ENCODE measurements around the gene PIGS.

The PIGS gene

GRCh38 chr17:28574526-28574925, 3.2 kb upstream of the PIGS start:
- no peak overlapping the region for H3K27ac ChIP-seq (ENCODE audit: low read depth, low read length)
- H2AK5ac ChIP-seq (ENCODE audit: low read length), result no peak overlapping the region
- H4K8ac ChIP-seq (ENCODE audit: low read depth, low read length), result no peak overlapping the region
- H2BK120ac ChIP-seq (ENCODE audit: low read depth, low read length), result no peak overlapping the region
- H3K4me2 ChIP-seq (ENCODE audit: low read length), result no peak overlapping the region
- no peak overlapping the region for H3K56ac ChIP-seq (ENCODE audit: low read length)
- no peak overlapping the region for H2BK15ac ChIP-seq (replicated peaks; ENCODE audit: low read depth)
- DNase-seq, result no peak
- H3K4me1 ChIP-seq (ENCODE audit: control insufficient read depth, low read depth, low read length), result peaks cover 8% of the 10 kb centered on the region
- no peaks in the 10 kb centered on the region for H3K27me3 ChIP-seq (ENCODE audit: insufficient read depth, low read length, poor library complexity)
- no peak overlapping the region for H4K5ac ChIP-seq (ENCODE audit: low read length)
- H3K18ac ChIP-seq (ENCODE audit: low read length), result no peak overlapping the region
- no CpG with 5 or more reads among the region's 7 CpGs for WGBS (ENCODE audit: extremely low coverage, insufficient coverage, low lambda C conversion rate)
- no peak overlapping the region for H3K4ac ChIP-seq (ENCODE audit: low read depth, low read length)
- H3K79me2 ChIP-seq (ENCODE audit: control insufficient read depth, insufficient read depth, low read length), result peaks cover under 1% of the 10 kb centered on the region
- no peak overlapping the region for H3K4me3 ChIP-seq (ENCODE audit: low read length)
- H3K23ac ChIP-seq (ENCODE audit: low read length), result no peak overlapping the region
- H2BK5ac ChIP-seq (ENCODE audit: low read length), result no peak overlapping the region
- peaks cover under 1% of the 10 kb centered on the region for H3K79me1 ChIP-seq (ENCODE audit: low read length)
- H3K9ac ChIP-seq (ENCODE audit: low read length), result no peak overlapping the region
- peaks cover 13% of the 10 kb centered on the region for H3K36me3 ChIP-seq (ENCODE audit: control insufficient read depth, insufficient read depth, low read length)

GRCh38 chr17:28573966-28574480, 2.7 kb upstream of the PIGS start:
- Histone ChIP-seq H3K79me2 (ENCODE audit: control insufficient read depth, insufficient read depth, low read length) (peaks cover 2% of the 10 kb centered on the region), H3K4me2 (ENCODE audit: low read length) (no peak overlapping the region), H2AK5ac (ENCODE audit: low read length) (no peak overlapping the region), H3K9ac (ENCODE audit: low read length) (no peak overlapping the region), H2BK120ac (ENCODE audit: low read depth, low read length) (no peak overlapping the region), H3K27me3 (ENCODE audit: insufficient read depth, low read length, poor library complexity) (no peaks in the 10 kb centered on the region), H3K4me3 (ENCODE audit: low read length) (no peak overlapping the region), H2BK5ac (ENCODE audit: low read length) (no peak overlapping the region), H4K8ac (ENCODE audit: low read depth, low read length) (no peak overlapping the region), H3K4ac (ENCODE audit: low read depth, low read length) (no peak overlapping the region), H3K18ac (ENCODE audit: low read length) (no peak overlapping the region), H3K4me1 (ENCODE audit: control insufficient read depth, low read depth, low read length) (peaks cover 8% of the 10 kb centered on the region), H3K79me1 (ENCODE audit: low read length) (peaks cover 2% of the 10 kb centered on the region), H4K5ac (ENCODE audit: low read length) (no peak overlapping the region), H3K27ac (ENCODE audit: low read depth, low read length) (no peak overlapping the region), H3K23ac (ENCODE audit: low read length) (no peak overlapping the region), H2BK15ac (replicated peaks; ENCODE audit: low read depth) (no peak overlapping the region), H3K36me3 (ENCODE audit: control insufficient read depth, insufficient read depth, low read length) (peaks cover 9% of the 10 kb centered on the region), H3K56ac (ENCODE audit: low read length) (no peak overlapping the region)
- WGBS (ENCODE audit: extremely low coverage, insufficient coverage, low lambda C conversion rate), result no CpG with 5 or more reads among the region's 6 CpGs
- no peak for DNase-seq

GRCh38 chr17:28573521-28573920, 2.2 kb upstream of the PIGS start:
- Histone ChIP-seq H3K56ac (ENCODE audit: low read length) (no peak overlapping the region), H3K4me1 (ENCODE audit: control insufficient read depth, low read depth, low read length) (peaks cover 8% of the 10 kb centered on the region), H3K4ac (ENCODE audit: low read depth, low read length) (no peak overlapping the region), H3K79me1 (ENCODE audit: low read length) (peaks cover 2% of the 10 kb centered on the region), H3K18ac (ENCODE audit: low read length) (no peak overlapping the region), H3K4me2 (ENCODE audit: low read length) (no peak overlapping the region), H3K36me3 (ENCODE audit: control insufficient read depth, insufficient read depth, low read length) (peaks cover 5% of the 10 kb centered on the region), H4K5ac (ENCODE audit: low read length) (no peak overlapping the region), H3K9ac (ENCODE audit: low read length) (no peak overlapping the region), H3K79me2 (ENCODE audit: control insufficient read depth, insufficient read depth, low read length) (peaks cover 2% of the 10 kb centered on the region), H2BK5ac (ENCODE audit: low read length) (no peak overlapping the region), H4K8ac (ENCODE audit: low read depth, low read length) (no peak overlapping the region), H3K23ac (ENCODE audit: low read length) (no peak overlapping the region), H2BK15ac (replicated peaks; ENCODE audit: low read depth) (no peak overlapping the region), H2BK120ac (ENCODE audit: low read depth, low read length) (no peak overlapping the region), H3K4me3 (ENCODE audit: low read length) (no peak overlapping the region), H3K27me3 (ENCODE audit: insufficient read depth, low read length, poor library complexity) (no peaks in the 10 kb centered on the region), H2AK5ac (ENCODE audit: low read length) (no peak overlapping the region), H3K27ac (ENCODE audit: low read depth, low read length) (no peak overlapping the region)
- no CpG with 5 or more reads among the region's 9 CpGs for WGBS (ENCODE audit: extremely low coverage, insufficient coverage, low lambda C conversion rate)
- no peak for DNase-seq

GRCh38 chr17:28573040-28573380, 1.7 kb upstream of the PIGS start:
- peaks cover 2% of the 10 kb centered on the region for H3K79me1 ChIP-seq (ENCODE audit: low read length)
- H3K4me1 ChIP-seq (ENCODE audit: control insufficient read depth, low read depth, low read length), result peaks cover 8% of the 10 kb centered on the region
- peaks cover 1% of the 10 kb centered on the region for H3K36me3 ChIP-seq (ENCODE audit: control insufficient read depth, insufficient read depth, low read length)
- H3K56ac ChIP-seq (ENCODE audit: low read length), result no peak overlapping the region
- H3K23ac ChIP-seq (ENCODE audit: low read length), result no peak overlapping the region
- no peak overlapping the region for H2AK5ac ChIP-seq (ENCODE audit: low read length)
- no peak overlapping the region for H2BK120ac ChIP-seq (ENCODE audit: low read depth, low read length)
- H3K4me2 ChIP-seq (ENCODE audit: low read length), result no peak overlapping the region
- H3K9ac ChIP-seq (ENCODE audit: low read length), result no peak overlapping the region
- no peak for DNase-seq
- peaks cover 2% of the 10 kb centered on the region for H3K79me2 ChIP-seq (ENCODE audit: control insufficient read depth, insufficient read depth, low read length)
- H2BK5ac ChIP-seq (ENCODE audit: low read length), result no peak overlapping the region
- no peak overlapping the region for H3K4me3 ChIP-seq (ENCODE audit: low read length)
- no peak overlapping the region for H3K18ac ChIP-seq (ENCODE audit: low read length)
- no peak overlapping the region for H4K8ac ChIP-seq (ENCODE audit: low read depth, low read length)
- H2BK15ac ChIP-seq (replicated peaks; ENCODE audit: low read depth), result no peak overlapping the region
- no peak overlapping the region for H4K5ac ChIP-seq (ENCODE audit: low read length)
- no peak overlapping the region for H3K4ac ChIP-seq (ENCODE audit: low read depth, low read length)
- H3K27me3 ChIP-seq (ENCODE audit: insufficient read depth, low read length, poor library complexity), result no peaks in the 10 kb centered on the region
- H3K27ac ChIP-seq (ENCODE audit: low read depth, low read length), result no peak overlapping the region

- Histone ChIP-seq H4K5ac (ENCODE audit: low read length) (no peak overlapping the region), H2BK120ac (ENCODE audit: low read depth, low read length) (no peak overlapping the region), H3K18ac (ENCODE audit: low read length) (no peak overlapping the region), H2BK5ac (ENCODE audit: low read length) (no peak overlapping the region), H3K4me1 (ENCODE audit: control insufficient read depth, low read depth, low read length) (peaks cover 8% of the 10 kb centered on the region), H3K4me3 (ENCODE audit: low read length) (no peak overlapping the region), H3K9ac (ENCODE audit: low read length) (no peak overlapping the region), H3K27me3 (ENCODE audit: insufficient read depth, low read length, poor library complexity) (no peaks in the 10 kb centered on the region), H3K27ac (ENCODE audit: low read depth, low read length) (no peak overlapping the region), H2AK5ac (ENCODE audit: low read length) (no peak overlapping the region), H3K79me2 (ENCODE audit: control insufficient read depth, insufficient read depth, low read length) (peaks cover 2% of the 10 kb centered on the region), H3K4me2 (ENCODE audit: low read length) (no peak overlapping the region), H3K56ac (ENCODE audit: low read length) (no peak overlapping the region), H2BK15ac (replicated peaks; ENCODE audit: low read depth) (no peak overlapping the region), H3K4ac (ENCODE audit: low read depth, low read length) (no peak overlapping the region), H4K8ac (ENCODE audit: low read depth, low read length) (no peak overlapping the region), H3K36me3 (ENCODE audit: control insufficient read depth, insufficient read depth, low read length) (peaks cover 1% of the 10 kb centered on the region), H3K79me1 (ENCODE audit: low read length) (peaks cover 2% of the 10 kb centered on the region), H3K23ac (ENCODE audit: low read length) (no peak overlapping the region)
- no CpG with 5 or more reads among the region's 5 CpGs for WGBS (ENCODE audit: extremely low coverage, insufficient coverage, low lambda C conversion rate)
- DNase-seq, result no peak
Observed at GRCh38 chr17:28572259-28573039, 1.1 kb upstream of the PIGS start.

Measured in mesendoderm (in vitro differentiated cells).